GM12873 (cell line): ENCODE results near the gene PLCB4.

Source experiments
- TF ChIP-seq, protein P1 (sequence below): IDR thresholded peaks from 2 replicates; pipeline ENCODE4 v1.5.1; 2012; ENCODE audit warnings: low read depth, mild to moderate bottlenecking, moderate library complexity, low read length, control low read depth; ENCODE audit not compliant: insufficient read depth; ENCODE audit errors: missing control alignments

PLCB4 gene

GRCh38 chr20:9319687-9320384 is 250.9 kb downstream of the PLCB4 start:
- TF ChIP-seq, protein P1, sequence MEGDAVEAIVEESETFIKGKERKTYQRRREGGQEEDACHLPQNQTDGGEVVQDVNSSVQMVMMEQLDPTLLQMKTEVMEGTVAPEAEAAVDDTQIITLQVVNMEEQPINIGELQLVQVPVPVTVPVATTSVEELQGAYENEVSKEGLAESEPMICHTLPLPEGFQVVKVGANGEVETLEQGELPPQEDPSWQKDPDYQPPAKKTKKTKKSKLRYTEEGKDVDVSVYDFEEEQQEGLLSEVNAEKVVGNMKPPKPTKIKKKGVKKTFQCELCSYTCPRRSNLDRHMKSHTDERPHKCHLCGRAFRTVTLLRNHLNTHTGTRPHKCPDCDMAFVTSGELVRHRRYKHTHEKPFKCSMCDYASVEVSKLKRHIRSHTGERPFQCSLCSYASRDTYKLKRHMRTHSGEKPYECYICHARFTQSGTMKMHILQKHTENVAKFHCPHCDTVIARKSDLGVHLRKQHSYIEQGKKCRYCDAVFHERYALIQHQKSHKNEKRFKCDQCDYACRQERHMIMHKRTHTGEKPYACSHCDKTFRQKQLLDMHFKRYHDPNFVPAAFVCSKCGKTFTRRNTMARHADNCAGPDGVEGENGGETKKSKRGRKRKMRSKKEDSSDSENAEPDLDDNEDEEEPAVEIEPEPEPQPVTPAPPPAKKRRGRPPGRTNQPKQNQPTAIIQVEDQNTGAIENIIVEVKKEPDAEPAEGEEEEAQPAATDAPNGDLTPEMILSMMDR: no peak

DNA sequence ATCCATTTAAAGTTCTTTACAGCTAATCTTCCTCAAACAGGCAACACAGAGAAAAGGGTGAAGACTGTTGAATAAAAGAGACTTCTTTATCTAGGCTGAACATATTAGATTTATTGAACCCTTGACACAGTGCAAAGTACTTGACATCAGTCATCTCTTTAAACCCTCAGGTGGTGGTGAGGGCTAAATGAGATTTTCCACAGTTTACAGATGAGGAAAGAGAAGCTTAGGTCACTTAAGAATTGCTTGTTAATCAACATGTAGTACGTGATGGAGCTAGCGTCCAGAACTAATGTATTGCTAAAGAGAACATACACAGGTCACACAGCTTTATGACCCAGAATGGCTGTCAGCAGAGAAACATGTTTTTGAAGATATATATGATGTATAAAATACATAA is 252.1 kb downstream of the PLCB4 start:
- TF ChIP-seq, protein P1: no peak

DNA sequence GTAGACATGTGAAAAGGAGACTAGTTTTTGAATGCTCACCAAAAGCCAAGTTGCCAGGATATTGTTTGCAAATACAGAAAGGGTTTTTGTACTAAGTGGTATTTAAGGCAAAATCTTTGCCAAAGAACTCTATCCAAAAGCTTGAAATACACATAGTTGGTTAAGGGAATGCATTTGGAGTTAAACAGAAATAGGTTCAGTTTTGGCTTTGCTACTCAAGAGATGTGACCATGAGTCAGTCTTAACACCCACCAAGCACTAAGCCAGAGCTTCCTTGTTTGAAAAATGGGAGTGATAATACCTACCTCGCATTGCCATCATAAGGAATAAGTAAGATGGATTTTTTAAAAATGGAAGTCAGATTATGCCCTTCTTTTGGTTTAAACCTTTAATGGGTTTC is 253.8 kb downstream of the PLCB4 start:
- TF ChIP-seq, protein P1: no peak

- TF ChIP-seq, protein P1: peak; percentile 53
These were observed 254.7 kb downstream of the PLCB4 start for GRCh38 chr20:9323622-9324021.

DNA sequence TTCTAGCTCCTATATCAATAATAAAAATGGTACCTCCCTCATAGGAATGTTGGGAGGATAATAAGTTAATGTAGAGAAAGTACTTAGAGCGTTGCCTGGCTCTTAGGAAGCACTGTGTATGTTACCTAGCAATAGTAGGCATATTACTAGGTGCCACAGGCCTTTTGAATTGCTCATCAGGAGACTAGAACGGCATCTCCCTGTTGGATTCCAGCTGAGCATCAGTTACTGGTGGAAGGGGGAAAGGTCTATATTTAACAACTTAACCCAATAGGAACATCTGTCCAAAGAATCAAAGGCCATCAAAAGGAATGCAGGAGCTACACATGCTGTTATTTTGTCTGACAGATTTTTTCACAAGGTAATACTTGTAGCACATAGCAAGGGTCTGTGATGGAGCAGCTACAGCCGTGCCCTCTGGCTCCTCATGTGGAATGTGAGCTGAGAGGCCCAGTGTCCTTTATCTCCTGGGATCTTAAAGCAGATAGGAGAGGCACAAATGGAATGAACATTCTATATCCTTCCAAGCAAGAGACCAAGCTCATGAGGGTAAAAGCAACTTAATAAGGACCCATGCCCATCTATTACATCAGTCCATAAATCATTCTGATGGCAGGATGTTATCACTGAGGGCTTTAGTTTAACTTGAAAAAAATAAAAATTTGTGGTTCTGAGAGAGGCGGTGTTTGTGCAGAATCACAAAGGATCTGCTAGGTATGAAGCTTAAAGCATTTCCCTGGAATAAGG is 260.6 kb downstream of the PLCB4 start:
- TF ChIP-seq, protein P1: no peak

DNA sequence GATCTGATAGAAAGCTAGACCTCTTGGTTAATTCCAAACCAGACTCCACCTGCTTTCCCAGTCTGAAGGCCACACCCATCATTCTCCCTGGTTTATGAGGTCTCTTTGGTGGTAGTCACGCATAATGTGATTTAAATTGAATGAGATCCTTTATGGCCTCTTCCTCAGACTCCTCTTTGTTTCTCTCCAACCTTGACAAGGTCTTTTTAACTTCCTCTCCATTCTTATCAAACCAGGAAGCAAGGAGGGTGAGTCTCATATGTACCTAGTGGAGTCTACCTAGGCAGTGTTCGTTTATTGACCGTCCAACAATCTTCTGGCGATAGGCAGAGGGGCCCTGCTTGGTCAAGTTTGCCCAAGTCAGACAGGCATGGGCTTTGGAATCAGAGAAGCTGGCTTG is 261.3 kb downstream of the PLCB4 start:
- TF ChIP-seq, protein P1: no peak

DNA sequence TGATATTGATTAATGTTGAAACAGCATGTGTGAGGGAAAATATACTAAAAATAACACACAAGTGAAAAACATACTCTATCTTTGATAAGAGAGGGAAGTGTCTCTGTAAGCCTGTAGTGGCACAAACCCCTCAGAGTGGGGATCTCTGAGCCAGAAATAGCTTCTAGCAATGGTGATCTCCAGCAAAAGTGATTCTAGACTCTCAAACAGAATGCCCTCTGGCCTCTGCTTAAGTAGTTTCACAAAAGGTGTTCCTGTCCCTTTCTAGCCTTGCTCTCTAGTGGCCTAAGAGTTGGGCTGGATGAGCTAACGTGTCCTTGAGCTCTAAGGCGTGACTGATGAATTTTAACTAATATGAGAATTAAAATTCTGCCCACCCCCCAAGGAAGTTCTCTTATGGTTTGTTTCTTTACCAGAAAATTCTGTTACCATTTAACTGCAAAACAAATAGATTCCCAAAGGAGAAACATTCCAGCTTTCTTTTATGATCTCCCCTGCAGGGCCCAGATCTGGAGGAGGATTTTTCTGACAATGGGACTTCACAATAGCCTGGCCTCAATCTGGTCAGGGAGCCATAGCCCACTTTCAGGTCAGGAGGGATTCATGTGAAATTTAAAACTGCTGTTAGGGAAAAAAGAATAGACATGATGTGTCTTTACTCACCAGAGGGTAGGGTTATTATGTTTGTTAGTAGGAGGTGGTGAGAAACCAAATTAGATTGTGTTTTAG is 263.0 kb downstream of the PLCB4 start:
- TF ChIP-seq, protein P1: no peak
